Mesenteric fat pad (tissue), 1 donor: ENCODE data around the gene DIS3L2. TPM values are rescaled to one million over a fixed set of nuclear protein-coding genes. Genes with fewer than 3 reads are reported as not detected.

ENCODE experiments used
- DNase-seq: peaks from one replicate; pipeline ENCODE4 v3.0.0-alpha.2; 2020; ENCODE audit warnings: low spot score
- total RNA-seq: library from RNA; stranded (reverse); fragmentation: NEBNext Ultra II Directional; extraction: Animal tissue kit (Norgen Biotek cat#: 25700); gene quantifications from one replicate; pipeline ENCODE4 v1.2.1, GENCODE V29; 2021
- donor health status: DM: yes; HTN: yes; CAD: no.

Gene DIS3L2
- total RNA-seq, 1 donor from 2014 or later = 33.5 TPM

DNA sequence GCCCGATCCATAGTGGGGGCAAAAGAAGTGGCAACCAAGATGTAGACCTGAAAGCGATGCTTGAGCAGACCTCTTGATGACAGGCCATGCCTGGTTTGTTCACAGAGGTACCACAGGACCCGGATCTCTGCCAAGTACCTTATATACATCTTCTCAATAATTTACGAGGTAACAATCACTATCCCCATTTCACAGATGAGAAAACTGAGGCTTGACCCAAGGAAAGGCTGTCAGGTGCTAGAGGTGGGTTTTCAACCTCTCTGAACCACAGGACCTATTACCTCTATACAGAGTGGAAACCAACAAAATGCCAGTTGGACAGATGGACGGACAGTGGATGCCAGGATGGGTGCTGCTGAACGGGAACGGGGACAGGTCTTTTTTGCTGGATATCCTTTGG lies 13.8 kb upstream of the DIS3L2 start:
- DNase-seq = no peak

DNA sequence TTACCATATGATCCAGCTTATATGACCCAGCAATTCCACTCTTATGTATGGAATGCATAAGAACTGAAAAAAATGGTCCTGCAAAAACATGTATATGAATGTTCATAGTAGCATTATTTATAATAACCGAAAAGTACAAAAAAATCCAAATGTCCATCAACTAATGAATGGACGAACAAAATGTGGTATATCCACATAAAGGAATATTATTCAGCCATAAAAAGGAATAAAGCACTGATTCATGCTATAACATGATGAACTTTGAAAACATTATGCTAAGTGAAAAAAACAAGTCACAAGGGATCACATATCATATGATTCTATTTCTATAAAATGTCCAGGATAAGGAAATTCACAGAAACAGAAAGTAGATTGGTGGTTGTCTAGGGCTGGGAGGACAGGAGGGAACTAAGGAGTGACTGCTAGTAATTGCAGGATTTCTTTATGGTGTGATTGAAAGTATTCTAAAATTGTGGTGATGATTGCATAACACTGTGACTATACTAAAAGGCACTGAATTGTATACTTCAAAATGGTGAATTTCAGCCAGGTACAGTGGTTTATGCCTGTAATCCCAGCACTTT lies 10.0 kb upstream of the DIS3L2 start:
- DNase-seq = no peak

DNA sequence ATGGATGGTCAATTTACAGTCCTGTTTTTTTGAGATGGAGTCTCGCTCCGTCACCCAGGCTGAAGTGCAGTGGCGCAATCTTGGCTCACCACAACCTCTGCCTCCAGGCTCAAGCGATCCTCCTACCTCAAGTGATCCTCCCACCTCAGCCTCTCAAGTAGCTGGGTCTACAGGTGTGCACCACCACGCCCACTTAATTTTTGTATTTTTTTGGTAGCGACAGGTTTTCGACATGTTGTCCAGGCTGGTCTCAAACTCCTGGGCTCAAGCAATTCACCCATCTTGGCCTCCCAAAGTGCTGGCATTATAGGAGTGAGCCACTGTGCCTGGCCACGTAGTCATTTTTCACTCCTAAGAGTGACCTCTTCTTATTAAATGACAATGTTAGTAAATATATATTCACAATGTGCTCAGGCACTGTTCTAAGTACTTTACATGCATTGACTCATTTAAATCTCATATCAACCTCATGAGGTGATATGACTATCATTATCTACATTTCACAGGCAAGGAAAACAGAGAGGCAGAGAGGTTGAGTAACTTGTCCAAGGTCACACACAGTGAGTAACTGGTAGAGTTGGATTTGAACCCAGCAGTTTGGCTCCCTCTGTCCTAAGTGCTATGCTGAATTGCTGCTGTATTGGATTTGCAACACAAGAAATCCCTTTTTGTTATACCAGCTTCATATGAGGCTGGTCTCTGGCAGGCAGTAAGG lies 5.6 kb upstream of the DIS3L2 start:
- DNase-seq = no peak

DNA sequence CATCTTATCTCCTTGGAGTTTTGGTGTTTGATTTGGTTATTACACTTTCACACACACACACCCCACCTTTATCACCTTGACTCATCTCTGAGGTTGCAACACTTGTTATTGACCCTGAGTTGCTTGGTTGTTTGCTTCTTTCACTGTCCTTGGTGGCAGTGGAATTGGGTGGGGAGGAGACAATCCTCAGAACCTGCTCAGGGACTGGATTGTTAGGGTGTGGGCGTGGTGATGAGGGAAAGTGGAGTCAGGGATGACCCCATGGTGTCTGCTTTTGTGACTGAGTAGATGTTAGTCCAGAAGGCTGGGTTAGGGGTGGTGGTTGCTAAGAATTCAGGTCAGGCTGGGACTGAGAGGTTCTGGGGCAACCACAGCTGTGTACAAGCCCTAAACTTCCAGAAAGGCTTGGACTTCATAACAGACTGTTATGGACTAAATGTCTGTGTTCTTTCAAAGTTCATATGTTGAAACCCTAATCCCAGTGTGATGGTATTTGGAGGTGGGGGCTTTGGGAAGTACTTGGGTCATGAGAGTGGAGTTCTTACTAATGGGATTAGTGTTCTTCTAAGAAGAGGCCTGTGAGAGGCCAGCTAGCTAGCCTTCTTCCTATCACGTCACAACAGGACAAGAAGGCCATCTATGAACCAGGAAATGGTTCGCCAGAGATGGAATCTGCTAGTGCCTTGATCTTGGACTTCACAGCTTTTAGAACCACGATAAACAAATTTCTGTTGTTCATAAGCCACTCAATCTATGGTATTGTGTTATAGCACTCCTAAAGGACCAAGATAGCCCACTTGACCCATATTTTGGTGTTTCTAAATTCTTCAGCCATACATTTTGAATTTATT lies 3.4 kb upstream of the DIS3L2 start:
- no peak for DNase-seq

DNA sequence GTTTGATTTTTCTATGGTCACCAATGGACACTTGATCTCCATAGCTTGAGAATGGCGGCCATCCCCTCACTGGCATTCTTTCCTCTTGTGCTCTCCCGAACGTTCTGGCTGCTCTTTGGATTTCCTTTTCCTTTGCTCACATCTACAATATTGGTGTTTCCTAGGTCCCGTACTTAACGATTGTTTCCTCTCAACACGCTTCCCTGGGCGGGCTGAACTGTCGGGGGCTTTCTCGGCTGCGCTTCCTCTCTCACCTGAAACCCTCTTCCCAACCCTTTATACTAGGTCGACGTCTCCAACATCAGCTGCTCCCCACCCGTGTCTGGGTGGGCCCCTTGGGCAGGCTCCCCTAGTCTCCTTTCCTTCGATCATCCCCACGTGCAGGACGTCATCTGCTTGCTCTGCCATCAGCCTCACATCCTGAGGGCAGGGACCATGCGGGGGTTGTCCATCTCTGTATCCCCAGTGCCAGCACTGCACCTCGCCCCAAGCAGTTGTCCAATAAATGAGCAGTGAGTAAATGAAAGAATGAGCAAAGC lies 634 bp upstream of the DIS3L2 start:
- no peak for DNase-seq

DNA sequence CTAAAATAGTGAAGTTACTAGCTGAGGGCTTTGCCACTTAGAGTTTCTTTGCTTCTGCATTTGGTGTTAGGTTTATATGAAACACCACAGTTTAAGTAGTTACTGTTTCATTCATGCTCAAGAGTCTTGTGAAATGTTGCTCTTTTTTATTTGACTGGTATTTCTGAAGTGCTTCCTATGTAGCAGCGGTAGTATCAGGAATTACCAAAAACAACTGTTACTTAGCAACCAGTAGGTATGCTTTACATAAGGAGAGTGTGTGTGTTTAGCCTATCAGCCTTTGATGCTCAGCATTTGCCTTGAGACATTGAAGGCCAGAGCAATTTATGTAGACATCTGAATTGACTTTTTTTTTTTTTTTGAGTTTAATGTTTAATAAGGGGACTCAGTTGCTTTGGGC lies 3.6 kb downstream of the DIS3L2 start:
- DNase-seq = no peak

DNA sequence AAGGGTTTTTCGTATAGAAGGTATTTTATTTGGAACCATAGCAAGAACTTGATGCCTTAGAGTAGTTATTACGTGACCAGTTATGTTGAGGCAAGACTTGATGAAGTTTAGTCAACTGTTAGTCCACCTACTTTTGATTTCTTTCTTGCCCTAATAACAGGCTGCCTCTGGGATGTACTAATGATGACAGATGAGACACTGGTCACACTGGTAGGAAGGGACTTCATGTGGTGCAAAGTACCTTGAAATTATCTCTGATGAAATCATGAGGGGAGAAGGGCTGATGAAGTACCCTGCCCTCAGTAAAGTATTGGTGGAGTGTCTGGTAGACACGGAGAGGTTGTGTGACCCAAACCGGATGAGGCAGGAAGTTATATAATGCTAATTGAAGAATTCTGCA lies 5.4 kb downstream of the DIS3L2 start:
- no peak for DNase-seq

DNA sequence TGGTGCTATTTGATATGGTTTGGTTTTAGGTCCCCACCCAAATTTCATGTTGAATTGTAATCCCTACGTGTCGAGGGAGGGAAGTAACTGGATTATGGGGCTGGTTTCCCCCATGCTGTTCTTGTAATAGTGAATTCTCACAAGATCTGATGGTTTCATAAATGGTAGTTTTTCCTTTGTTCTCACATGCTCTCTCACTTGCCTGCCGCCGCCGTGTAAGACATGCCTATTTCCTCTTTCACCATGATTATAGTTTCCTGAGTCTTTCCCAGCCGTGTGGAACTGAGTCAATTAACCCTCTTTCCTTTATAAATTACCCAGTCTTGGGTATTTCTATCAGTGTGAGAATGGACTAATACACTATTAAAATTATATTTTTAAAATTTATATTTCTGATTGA lies 7.3 kb downstream of the DIS3L2 start:
- no peak for DNase-seq

DNA sequence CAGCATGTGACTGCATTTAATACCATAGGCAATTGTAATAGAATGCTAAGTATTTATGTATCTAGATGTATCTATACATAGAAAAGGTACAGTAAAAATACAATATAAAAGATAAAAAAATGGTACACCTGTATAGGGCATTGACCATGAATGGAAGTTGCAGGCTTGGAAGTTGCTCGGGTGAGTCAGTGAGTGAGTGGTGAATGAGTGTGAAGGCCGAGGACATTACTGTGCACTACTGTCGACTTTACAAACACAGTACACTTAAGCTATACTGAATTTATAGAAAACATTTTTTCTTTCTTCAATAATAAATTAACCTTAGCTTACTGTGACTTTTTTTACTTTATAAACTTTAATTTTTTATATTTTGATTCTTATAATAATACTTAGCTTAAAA lies 8.9 kb downstream of the DIS3L2 start:
- no peak for DNase-seq

DNA sequence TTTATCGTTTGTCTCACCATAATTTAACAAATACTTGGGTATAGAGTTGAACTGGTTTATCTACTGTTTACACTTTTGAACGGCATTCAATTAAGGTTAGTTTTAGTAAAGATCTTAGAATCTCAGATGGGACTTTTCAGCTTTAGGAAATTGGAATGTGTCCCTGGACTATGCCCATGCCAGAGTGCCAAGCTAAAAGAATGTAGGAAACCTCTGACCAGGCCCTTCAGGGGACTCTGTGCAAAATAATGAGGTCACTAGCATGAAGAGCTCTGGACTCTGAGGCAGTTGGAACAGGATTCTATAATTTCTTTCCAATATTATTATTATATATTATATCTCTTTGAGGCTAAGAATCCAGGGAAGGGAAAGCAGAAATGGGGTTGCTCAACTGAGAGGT lies 13.5 kb downstream of the DIS3L2 start:
- DNase-seq = no peak

DNA sequence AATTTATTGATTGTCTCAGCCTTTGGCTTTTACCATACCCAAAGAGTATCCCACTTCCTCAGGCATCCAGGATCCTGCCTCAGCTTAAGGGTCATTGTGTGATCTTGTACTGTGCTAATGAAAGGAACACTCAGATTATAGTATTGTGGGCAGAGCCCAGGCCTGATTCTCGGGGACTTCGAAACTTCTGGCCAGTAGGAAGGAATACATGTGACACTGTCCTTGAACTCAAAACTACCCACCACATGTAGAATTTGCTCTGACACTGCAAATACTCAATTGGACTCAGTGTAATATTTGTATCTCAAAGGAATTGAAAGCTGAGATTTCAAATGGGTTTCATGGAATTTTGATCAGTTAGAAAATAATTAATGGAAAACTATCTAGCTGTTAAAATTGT lies 15.9 kb downstream of the DIS3L2 start:
- DNase-seq = no peak

DNA sequence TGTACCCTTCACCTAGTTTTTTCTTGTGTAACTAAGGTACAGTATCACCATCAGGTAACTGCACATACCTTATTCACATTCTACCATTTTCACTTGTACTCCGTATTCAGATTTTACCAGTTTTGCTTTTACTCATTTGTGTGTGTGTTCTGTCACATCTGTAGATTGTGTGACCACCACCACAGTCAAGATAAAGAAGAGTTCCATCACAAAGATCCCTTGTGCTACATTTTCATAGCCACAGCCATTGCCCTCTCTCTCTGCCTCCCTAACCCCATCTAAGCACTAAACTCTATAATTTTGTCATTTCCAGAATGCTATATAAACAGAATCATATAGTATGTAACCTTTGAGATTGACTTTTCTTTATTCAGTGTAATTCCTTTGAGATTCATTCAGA lies 23.5 kb downstream of the DIS3L2 start:
- no peak for DNase-seq

DNA sequence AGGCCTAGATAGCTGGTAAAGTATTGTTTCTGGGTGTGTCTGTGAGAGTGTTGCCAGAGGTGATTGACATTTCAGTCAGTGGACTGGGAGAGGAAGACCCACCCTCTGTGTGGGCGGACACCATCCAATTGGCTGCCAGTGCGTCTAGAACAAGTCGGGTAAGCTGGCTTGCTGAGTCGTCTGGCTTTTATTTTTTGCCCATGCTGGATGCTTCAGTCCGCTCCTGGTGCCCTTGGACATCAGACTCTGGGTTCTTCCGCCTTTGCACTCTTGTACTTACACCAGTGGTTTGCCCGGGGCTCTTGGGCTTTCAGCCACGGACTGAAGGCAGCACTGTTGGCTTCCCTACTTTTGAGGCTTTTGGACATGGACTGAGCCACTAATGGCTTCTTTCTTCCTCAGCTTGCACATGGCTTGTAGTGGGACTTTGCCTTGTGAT lies 24.3 kb downstream of the DIS3L2 start:
- DNase-seq = no peak

DNA sequence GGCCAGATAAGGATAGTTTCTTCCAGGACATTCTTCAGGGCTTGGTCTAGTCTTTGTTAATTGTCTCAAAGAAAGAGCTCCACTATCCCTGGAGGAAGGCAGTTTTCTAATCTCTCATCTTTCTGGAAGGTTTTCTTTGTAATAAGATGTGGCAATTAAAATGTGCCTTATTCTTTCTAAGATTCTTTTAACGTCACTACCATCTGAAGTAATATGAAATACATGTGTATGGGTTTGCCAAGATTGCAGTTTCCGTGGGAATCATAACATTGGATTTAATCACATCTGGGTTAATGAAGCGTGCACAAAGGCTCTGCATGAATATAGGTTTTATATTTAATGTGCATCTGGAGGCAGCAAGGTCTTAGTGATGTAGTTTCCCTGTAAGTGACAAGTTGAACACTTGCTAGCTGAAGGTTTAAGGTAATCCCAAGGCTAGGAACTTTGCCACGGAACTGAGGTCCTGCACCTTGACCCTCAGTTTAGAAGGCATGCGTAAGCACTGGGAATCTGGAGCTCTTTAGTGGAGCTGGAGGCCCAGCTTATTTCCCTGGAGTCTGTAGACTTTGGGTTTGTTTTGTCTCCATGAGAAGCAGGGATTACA lies 25.7 kb downstream of the DIS3L2 start:
- no peak for DNase-seq

DNA sequence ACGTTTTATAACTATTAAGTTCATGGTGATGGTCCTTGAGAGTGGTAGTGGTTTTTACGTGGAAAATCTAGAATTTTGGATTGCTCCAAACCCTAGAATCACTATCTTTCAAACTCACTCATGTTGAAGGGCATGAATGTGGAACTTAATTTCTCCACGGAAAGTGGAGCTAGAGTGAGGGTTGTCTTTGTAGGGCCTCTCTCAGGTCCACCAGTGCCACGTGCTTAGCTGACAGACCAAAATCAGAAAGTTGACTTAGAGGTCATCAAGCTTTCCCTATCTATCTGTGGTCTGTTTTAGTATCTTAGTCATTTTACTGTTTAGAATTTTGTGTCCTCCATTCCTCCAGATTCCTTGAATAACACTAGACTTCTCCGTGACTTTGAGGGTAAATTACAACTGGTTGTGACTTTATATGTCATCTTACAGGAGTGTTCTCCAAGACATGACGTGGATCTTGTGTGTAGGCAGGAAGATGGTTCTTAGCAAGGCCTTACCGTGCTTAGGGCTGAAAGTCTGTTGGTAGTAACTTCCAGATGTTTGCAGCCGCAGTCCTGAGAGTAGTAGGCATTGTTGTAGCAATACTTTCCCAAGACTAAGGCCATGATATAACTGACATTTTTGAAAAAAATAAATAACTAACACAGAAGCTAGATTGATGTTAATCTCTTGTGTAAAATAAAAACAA lies 26.8 kb downstream of the DIS3L2 start:
- no peak for DNase-seq

DNA sequence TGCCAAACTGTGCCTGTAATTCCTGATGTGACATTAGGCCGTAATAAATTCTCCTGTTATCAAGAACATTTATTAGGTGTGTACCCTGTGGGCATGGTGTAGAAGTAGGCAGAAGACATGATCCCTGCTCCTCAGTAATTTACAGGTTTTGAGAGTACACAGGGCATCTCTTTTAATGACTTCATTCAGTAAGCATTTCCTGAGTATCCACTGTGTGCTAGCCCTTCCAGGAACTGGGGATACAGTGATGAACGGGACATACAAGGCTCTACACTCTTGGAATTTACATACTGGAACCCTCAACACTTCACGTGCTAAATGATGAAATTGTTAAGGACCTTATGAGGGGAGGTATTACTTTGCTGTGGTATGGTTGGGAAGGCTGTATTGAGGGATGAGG lies 30.2 kb downstream of the DIS3L2 start:
- no peak for DNase-seq

DNA sequence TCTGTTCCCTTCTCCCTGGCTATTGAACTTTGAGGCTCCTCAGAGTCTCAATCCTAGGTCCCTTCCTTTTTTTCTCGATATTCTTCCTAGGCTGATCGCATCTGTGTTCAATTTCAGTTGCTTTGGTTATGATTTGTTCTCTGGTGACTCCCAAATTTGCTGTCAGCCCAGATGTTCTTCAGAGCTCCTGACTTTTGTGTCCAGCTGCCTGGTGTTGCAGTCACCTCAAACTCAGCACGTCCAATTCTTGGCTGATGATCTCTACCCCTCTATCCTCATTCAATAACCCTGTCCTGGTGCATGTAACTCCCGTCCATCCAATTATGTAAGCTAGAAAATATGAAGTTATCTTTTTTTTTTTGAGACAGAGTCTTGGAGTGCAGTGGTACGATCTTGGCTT lies 31.4 kb downstream of the DIS3L2 start:
- DNase-seq = no peak

DNA sequence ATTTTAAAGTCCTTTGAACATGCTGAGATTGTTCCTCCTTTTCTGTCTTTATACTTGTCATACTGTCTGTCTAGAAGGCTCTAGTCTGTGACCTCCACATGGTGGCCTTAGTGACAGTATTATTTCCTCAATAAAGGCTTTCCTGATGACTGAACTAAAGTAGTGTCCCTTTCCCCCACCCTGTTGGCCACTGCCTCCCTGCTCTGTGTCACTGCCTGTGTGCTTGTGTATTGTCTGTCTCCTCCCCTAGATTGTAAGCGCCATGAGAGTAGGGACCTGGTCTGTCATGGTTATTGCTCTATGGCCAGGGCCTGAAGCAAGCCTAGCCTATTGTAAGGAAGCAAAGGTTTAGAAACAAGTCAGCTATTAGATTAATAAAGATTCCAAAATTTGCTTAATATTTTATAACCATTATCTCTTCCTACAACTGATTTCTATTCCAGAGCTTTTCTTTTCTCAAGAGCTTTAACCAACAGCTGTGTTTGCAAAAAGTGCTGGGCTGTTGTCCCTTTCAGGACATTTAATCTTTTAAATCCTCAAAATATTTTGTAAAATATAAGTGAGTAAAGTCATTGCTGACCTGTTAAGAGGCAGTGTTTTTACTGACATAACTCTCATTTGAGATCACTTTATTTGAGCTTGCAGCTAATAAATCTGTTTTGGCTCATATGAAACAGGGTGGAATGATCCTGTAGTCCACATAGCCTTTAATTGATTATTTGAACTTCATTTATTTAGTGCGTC lies 35.5 kb downstream of the DIS3L2 start:
- DNase-seq = no peak

DNA sequence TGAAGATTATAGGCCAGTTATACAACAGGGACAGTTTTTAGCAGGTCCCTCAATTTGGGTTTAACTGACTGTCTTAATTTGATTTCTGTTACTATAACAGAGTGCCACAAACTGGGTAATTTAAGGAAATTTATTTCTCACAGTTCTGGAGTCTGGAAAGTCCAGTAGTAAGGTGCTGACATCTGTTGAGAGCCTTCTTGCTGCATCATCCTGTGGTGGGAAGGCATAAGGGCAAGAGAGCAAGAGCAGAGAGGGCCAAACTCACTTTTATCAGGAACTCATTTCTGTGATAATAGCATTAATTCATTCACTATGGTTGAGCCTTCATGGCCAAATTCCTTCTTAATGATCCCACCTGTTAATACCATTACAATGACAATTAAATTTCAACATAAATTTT lies 36.5 kb downstream of the DIS3L2 start:
- DNase-seq = no peak

DNA sequence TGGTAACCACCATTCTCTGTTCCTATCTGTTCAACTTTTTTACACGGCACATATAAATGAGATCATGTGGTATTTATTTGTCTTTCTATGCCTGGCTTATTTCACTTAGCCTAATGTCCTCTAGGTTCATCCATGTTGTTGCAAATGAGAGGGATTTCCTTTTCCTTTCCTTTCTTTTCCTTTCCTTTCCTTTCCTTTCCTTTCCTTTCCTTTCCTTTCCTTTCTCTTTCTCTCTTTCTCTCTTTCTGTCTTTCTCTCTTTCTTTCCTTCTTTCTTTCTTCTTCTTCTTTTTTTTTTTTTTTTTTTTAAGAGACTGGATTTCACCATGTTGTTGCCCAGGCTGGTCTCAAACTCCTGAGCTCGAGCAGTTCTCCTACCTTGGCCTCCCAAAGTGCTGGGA lies 38.9 kb downstream of the DIS3L2 start:
- DNase-seq = no peak
